Omental fat pad (tissue), 4 donors: ENCODE measurements around the gene FAM3B. TPM values are rescaled to one million over a fixed set of nuclear protein-coding genes. Genes with fewer than 3 reads are reported as not detected.

ENCODE experiments used
- ATAC-seq: fragments of 150-250 bp; one replicate; pipeline ENCODE4 v1.9.1; 2016; ENCODE audit warnings: mild to moderate bottlenecking, moderate library complexity; ENCODE audit not compliant: low FRiP score
- DNase-seq: peaks from one replicate; pipeline ENCODE4 v3.0.0-alpha.2; 2019; ENCODE audit warnings: low spot score
- CTCF ChIP-seq, 3 donors: fragments of 450-650 bp; IDR thresholded peaks; one replicate each; pipeline ENCODE4 v1.5.1; 2016 to 2017; ENCODE audit warnings: antibody characterized with exemption in 3 of 3, mild to moderate bottlenecking in 3 of 3, moderate library complexity in 2 of 3
- total RNA-seq, 4 donors: library from RNA; depleted of rRNA; stranded (reverse); fragments of >200 nt; gene quantifications; one replicate each; pipeline ENCODE4 v1.1.0, GENCODE V29; 2016

The FAM3B gene
- total RNA-seq, 4 donors from 2014 or later, result 0.72 to 1.8 (median 1.2) TPM; not detected in 1

- DNase-seq, result no peak
- TF ChIP-seq CTCF (IDR thresholded peaks at IDR 0.05), result no peak
- ATAC-seq, result no peak
Measured at GRCh38 chr21:41397471-41397891, 80.9 kb downstream of the FAM3B start.

- DNase-seq (no peak), ATAC-seq (no peak)
- no peak for TF ChIP-seq CTCF (IDR thresholded peaks at IDR 0.05)
Measured at GRCh38 chr21:41398251-41398650, 81.7 kb downstream of the FAM3B start.

GRCh38 chr21:41398831-41399230 is 82.2 kb downstream of the FAM3B start:
- no peak for DNase-seq

GRCh38 chr21:41399246-41399800 is 82.7 kb downstream of the FAM3B start:
- DNase-seq, result no peak
- TF ChIP-seq CTCF (IDR thresholded peaks at IDR 0.05), result no peak
- no peak for ATAC-seq

More at GRCh38 chr21:41398831-41399230, 82.2 kb downstream of the FAM3B start:
- TF ChIP-seq CTCF (IDR thresholded peaks at IDR 0.05), result no peak
- ATAC-seq, result no peak

GRCh38 chr21:41402231-41402630 is 85.6 kb downstream of the FAM3B start:
- DNase-seq, result no peak
- ATAC-seq, result no peak
- TF ChIP-seq CTCF (IDR thresholded peaks at IDR 0.05), result no peak

GRCh38 chr21:41402796-41403195 is 86.2 kb downstream of the FAM3B start:
- no peak for DNase-seq
- no peak for TF ChIP-seq CTCF (IDR thresholded peaks at IDR 0.05)
- ATAC-seq, result no peak

GRCh38 chr21:41403331-41403730 is 86.7 kb downstream of the FAM3B start:
- DNase-seq, result no peak
- ATAC-seq, result no peak
- no peak for TF ChIP-seq CTCF (IDR thresholded peaks at IDR 0.05)
